GM10266 (cell line): ENCODE data around the gene HNRNPH2.

ENCODE experiments used
- DNase-seq: peaks from one replicate; pipeline ENCODE4 v3.0.0; 2012; ENCODE audit errors: extremely low spot score
- CTCF ChIP-seq: IDR thresholded peaks from 2 replicates; pipeline ENCODE4 v1.5.1; 2012; ENCODE audit warnings: mild to moderate bottlenecking, low read depth; ENCODE audit not compliant: control insufficient read depth, insufficient read depth; ENCODE audit errors: missing control alignments

Gene HNRNPH2

DNA sequence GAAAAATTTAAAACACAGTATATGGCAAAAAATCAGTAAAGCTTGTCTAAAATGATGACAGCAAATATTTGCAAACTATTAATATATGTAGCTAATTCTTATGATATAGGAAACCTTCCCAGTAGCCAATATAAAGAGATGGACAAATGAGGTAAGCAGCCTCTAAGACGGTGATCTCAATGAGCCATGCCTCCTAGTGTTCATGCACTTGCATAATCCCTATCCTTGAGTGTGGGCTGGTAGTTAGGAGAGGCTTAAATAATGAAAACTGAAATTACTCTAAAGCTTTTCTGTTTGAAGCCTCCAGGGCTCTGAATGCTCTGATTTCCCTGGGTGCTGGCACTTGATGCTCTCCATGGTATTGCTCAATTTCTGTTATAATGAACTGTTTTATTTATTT lies 52.6 kb downstream of the HNRNPH2 start:
- DNase-seq, result no peak
- TF ChIP-seq CTCF, result no peak

GRCh38 chrX:101462892-101463291 lies 54.9 kb downstream of the HNRNPH2 start:
- TF ChIP-seq CTCF, result peak; percentile 32
- DNase-seq, result no peak
